HEK293 (cell line): Measurements from ENCODE around the gene CPM.

ENCODE experiments used
- CTCF ChIA-PET: fragments of 350-600 bp; formaldehyde crosslinking; extraction: SDS; loops from one replicate; lab custom pipeline; 2021; ENCODE audit warnings: antibody characterized with exemption; lab: Yijun Ruan, JAX
- POLR2A ChIA-PET: fragments of 300-600 bp; formaldehyde crosslinking; extraction: SDS; loops from one replicate; lab custom pipeline; 2020; ENCODE audit warnings: antibody characterized with exemption, inconsistent platforms; lab: Yijun Ruan, JAX
- H3K27ac ChIP-seq: fragments of 200-500 bp; sonication (Bioruptor generic); 2 replicates; pipeline ENCODE4 v1.5.1; 2014; ENCODE audit warnings: low read depth, low read length, control low read depth, inconsistent platforms; ENCODE audit errors: extremely low read depth
- H3K36me3 ChIP-seq, 2 experiments: fragments of 200-500 bp in 1 of 2; sonication (Bioruptor generic) in 1 of 2; 1 replicate in 1 of 2; 2 replicates in 1 of 2; pipeline ENCODE4 v1.5.1; 2014 to 2017; ENCODE audit warnings: inconsistent platforms in 2 of 2, low read length in 2 of 2; ENCODE audit not compliant: control insufficient read depth in 2 of 2, insufficient read depth in 1 of 2
- H3K4me1 ChIP-seq: fragments of 200-500 bp; sonication (Bioruptor generic); 2 replicates; pipeline ENCODE4 v1.5.1; 2014; ENCODE audit warnings: mild to moderate bottlenecking, low read length, inconsistent platforms; ENCODE audit not compliant: control insufficient read depth, insufficient read depth
- H3K4me3 ChIP-seq: 2 replicates; pipeline ENCODE4 v1.5.1; 2011; ENCODE audit warnings: low read depth, mild to moderate bottlenecking, control low read depth, low read length, moderate library complexity
- H3K9me3 ChIP-seq: fragments of 200-500 bp; sonication (Bioruptor generic); 2 replicates; pipeline ENCODE4 v1.5.1; 2014; ENCODE audit warnings: low read depth, low read length, inconsistent platforms; ENCODE audit not compliant: control insufficient read depth, insufficient read depth
- HOXC10 ChIP-seq: sonication (generic); formaldehyde crosslinking; IDR thresholded peaks from 2 replicates; pipeline ENCODE4 v1.8.1; 2023; ENCODE audit warnings: mild to moderate bottlenecking, missing genetic modification reagents
- MEIS1 ChIP-seq: sonication (generic); formaldehyde crosslinking; IDR thresholded peaks from 2 replicates; pipeline ENCODE4 v1.8.1; 2022; ENCODE audit warnings: missing genetic modification reagents, mild to moderate bottlenecking, borderline replicate concordance
- REPIN1 ChIP-seq: fragments of 450-650 bp; formaldehyde crosslinking; IDR thresholded peaks from 2 replicates; pipeline ENCODE4 v1.5.1; 2017; ENCODE audit warnings: missing biosample characterization, missing genetic modification characterization, low read depth
- ZNF132 ChIP-seq: fragments of 450-650 bp; formaldehyde crosslinking; IDR thresholded peaks from 2 replicates; pipeline ENCODE4 v1.5.1; 2017; ENCODE audit warnings: missing biosample characterization, missing genetic modification characterization, borderline replicate concordance
- ZNF16 ChIP-seq: fragments of 450-650 bp; formaldehyde crosslinking; IDR thresholded peaks from 2 replicates; pipeline ENCODE4 v1.5.1; 2016; ENCODE audit warnings: low read depth, missing biosample characterization, missing genetic modification characterization
- ZNF221 ChIP-seq: fragments of 450-650 bp; formaldehyde crosslinking; IDR thresholded peaks from 2 replicates; pipeline ENCODE4 v1.5.1; 2017; ENCODE audit warnings: missing biosample characterization, missing genetic modification characterization, borderline replicate concordance
- ZNF311 ChIP-seq: fragments of 450-650 bp; formaldehyde crosslinking; IDR thresholded peaks from 2 replicates; pipeline ENCODE4 v1.5.1; 2017; ENCODE audit warnings: missing biosample characterization, missing genetic modification characterization, borderline replicate concordance
- ZNF366 ChIP-seq: fragments of 450-650 bp; formaldehyde crosslinking; conservative IDR thresholded peaks from 2 replicates; pipeline ENCODE4 v1.5.1; 2016; ENCODE audit warnings: missing biosample characterization, missing genetic modification characterization
- ZNF423 ChIP-seq: fragments of 450-650 bp; formaldehyde crosslinking; IDR thresholded peaks from 2 replicates; pipeline ENCODE4 v1.5.1; 2016; ENCODE audit warnings: missing biosample characterization, missing genetic modification characterization
- ZNF677 ChIP-seq: fragments of 450-650 bp; IDR thresholded peaks from 2 replicates; pipeline ENCODE4 v1.5.0; 2018; ENCODE audit warnings: missing biosample characterization, mild to moderate bottlenecking, missing genetic modification characterization, moderate library complexity
- ZSCAN30 ChIP-seq: fragments of 450-650 bp; IDR thresholded peaks from 2 replicates; pipeline ENCODE4 v1.5.1; 2018; ENCODE audit warnings: missing biosample characterization, mild to moderate bottlenecking, missing genetic modification characterization, moderate library complexity
- TF ChIP-seq, protein P1 (sequence below): fragments of 450-650 bp; formaldehyde crosslinking; conservative IDR thresholded peaks from 2 replicates; pipeline ENCODE4 v1.5.1; 2016; ENCODE audit warnings: low read depth, missing biosample characterization, missing genetic modification characterization
- TF ChIP-seq, protein P2 (sequence below): fragments of 450-650 bp; formaldehyde crosslinking; IDR thresholded peaks from 2 replicates; pipeline ENCODE4 v1.5.1; 2016; ENCODE audit warnings: missing biosample characterization, missing genetic modification characterization, low read depth
- TF ChIP-seq, protein P3 (sequence below): fragments of 450-650 bp; formaldehyde crosslinking; IDR thresholded peaks from 2 replicates; pipeline ENCODE4 v1.5.1; 2017; ENCODE audit warnings: missing biosample characterization, missing genetic modification characterization

The CPM gene

DNA sequence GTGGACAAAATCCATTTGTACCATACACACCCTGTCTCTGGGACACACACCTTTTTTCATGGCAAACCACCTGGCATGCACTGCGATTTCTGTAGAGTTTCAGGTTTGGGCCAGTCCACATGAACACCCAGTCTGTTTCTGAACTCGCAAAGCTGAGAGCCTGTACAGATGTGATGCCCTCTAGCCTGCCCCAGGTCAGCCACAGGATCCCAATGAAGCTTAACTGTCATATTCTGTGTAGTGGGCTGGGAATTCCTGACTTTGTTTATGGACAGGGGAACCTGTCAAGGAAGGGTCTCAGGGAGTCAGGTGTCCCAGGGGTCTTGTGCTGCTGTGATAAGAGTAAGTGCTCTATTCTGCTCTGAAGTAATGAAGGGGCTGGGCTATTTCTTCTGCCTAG is 39.8 kb downstream of the CPM start:
- Histone ChIP-seq H3K4me1 (no peaks in the 10 kb centered on the region), H3K4me3 (no peak overlapping the region), H3K27ac (no peak overlapping the region), H3K36me3 (no peaks in the 10 kb centered on the region), H3K9me3 (no peaks in the 10 kb centered on the region)
- TF ChIP-seq ZNF132 (tag by site-specific recombination) (no peak), ZNF311 (tag by site-specific recombination) (no peak), REPIN1 (no peak)
- TF ChIP-seq, protein P1, sequence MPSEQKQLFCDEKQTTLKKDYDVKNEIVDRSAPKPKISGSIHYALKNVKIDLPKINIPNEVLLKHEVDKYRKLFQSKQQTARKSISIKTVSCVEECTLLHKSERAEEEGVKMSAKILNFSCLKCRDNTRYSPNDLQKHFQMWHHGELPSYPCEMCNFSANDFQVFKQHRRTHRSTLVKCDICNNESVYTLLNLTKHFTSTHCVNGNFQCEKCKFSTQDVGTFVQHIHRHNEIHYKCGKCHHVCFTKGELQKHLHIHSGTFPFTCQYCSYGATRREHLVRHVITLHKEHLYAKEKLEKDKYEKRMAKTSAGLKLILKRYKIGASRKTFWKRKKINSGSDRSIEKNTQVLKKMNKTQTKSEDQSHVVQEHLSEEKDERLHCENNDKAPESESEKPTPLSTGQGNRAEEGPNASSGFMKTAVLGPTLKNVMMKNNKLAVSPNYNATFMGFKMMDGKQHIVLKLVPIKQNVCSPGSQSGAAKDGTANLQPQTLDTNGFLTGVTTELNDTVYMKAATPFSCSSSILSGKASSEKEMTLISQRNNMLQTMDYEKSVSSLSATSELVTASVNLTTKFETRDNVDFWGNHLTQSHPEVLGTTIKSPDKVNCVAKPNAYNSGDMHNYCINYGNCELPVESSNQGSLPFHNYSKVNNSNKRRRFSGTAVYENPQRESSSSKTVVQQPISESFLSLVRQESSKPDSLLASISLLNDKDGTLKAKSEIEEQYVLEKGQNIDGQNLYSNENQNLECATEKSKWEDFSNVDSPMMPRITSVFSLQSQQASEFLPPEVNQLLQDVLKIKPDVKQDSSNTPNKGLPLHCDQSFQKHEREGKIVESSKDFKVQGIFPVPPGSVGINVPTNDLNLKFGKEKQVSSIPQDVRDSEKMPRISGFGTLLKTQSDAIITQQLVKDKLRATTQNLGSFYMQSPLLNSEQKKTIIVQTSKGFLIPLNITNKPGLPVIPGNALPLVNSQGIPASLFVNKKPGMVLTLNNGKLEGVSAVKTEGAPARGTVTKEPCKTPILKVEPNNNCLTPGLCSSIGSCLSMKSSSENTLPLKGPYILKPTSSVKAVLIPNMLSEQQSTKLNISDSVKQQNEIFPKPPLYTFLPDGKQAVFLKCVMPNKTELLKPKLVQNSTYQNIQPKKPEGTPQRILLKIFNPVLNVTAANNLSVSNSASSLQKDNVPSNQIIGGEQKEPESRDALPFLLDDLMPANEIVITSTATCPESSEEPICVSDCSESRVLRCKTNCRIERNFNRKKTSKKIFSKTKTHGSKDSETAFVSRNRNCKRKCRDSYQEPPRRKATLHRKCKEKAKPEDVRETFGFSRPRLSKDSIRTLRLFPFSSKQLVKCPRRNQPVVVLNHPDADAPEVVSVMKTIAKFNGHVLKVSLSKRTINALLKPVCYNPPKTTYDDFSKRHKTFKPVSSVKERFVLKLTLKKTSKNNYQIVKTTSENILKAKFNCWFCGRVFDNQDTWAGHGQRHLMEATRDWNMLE (tag by site-specific recombination): no peak
- ChIA-PET POLR2A (interaction anchor here (0.5 kb wide), 1 partner anchor 660 kb away, joined by 3 read pairs; no protein-coding TSS in a partner anchor), CTCF (interaction anchor here (0.5 to 0.6 kb wide), 2 partner anchors 9 to 577 kb away, joined by 3 read pairs; no protein-coding TSS in a partner anchor)

DNA sequence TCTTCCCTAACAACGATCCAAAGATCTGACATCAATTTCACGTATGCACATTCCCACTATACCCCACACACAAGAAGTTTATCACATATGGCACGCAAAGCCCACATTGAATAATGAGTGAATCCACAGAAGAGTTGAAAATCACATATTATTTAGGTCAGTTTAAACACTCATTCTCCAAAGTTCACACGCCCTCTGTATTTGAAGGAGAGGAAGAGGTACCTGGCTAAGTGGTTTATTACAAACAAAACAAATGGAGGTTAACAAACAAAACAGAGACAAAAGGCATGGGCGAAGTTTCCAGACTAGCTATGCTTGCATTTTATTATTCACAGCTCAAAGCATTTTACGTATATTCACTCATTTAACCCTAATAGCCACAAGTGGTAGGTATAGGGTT is 41.8 kb downstream of the CPM start:
- H3K9me3 ChIP-seq: no peaks in the 10 kb centered on the region
- TF ChIP-seq, protein P2, sequence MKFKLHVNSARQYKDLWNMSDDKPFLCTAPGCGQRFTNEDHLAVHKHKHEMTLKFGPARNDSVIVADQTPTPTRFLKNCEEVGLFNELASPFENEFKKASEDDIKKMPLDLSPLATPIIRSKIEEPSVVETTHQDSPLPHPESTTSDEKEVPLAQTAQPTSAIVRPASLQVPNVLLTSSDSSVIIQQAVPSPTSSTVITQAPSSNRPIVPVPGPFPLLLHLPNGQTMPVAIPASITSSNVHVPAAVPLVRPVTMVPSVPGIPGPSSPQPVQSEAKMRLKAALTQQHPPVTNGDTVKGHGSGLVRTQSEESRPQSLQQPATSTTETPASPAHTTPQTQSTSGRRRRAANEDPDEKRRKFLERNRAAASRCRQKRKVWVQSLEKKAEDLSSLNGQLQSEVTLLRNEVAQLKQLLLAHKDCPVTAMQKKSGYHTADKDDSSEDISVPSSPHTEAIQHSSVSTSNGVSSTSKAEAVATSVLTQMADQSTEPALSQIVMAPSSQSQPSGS (tag by site-specific recombination): no peak
- TF ChIP-seq, protein P3, sequence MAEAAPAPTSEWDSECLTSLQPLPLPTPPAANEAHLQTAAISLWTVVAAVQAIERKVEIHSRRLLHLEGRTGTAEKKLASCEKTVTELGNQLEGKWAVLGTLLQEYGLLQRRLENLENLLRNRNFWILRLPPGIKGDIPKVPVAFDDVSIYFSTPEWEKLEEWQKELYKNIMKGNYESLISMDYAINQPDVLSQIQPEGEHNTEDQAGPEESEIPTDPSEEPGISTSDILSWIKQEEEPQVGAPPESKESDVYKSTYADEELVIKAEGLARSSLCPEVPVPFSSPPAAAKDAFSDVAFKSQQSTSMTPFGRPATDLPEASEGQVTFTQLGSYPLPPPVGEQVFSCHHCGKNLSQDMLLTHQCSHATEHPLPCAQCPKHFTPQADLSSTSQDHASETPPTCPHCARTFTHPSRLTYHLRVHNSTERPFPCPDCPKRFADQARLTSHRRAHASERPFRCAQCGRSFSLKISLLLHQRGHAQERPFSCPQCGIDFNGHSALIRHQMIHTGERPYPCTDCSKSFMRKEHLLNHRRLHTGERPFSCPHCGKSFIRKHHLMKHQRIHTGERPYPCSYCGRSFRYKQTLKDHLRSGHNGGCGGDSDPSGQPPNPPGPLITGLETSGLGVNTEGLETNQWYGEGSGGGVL (tag by site-specific recombination): no peak
- TF ChIP-seq ZNF366 (tag by site-specific recombination): no peak
- no peak for TF ChIP-seq ZNF16 (tag by site-specific recombination)
- no peak for TF ChIP-seq MEIS1 (CRISPR knock-in tag)
- TF ChIP-seq ZNF677 (tag by site-specific recombination): no peak
- TF ChIP-seq ZNF221 (tag by site-specific recombination): no peak
- no peak for TF ChIP-seq HOXC10 (CRISPR knock-in tag)
- no peak for TF ChIP-seq ZNF423 (tag by site-specific recombination)
- TF ChIP-seq ZSCAN30 (tag by site-specific recombination): no peak
- POLR2A ChIA-PET: no interaction called here
- H3K4me3 ChIP-seq: no peak overlapping the region
- CTCF ChIA-PET: no interaction called here
- no peaks in the 10 kb centered on the region for H3K4me1 ChIP-seq
- H3K36me3 ChIP-seq: no peaks in the 10 kb centered on the region
- H3K27ac ChIP-seq: no peak overlapping the region
